DND-41 (cell line): ENCODE data around the gene PTX3.

Experiments used
- EZH2 ChIP-seq: IDR thresholded peaks from 3 replicates; pipeline ENCODE4 v1.6.1; 2012; ENCODE audit warnings: borderline replicate concordance, low read depth, mild to moderate bottlenecking, moderate library complexity, low read length, inconsistent platforms; ENCODE audit not compliant: severe bottlenecking
- TF ChIP-seq, protein P1 (sequence below): IDR thresholded peaks from 2 replicates; pipeline ENCODE4 v1.5.1; 2012; ENCODE audit warnings: borderline replicate concordance, low read length, moderate library complexity, mild to moderate bottlenecking; ENCODE audit not compliant: poor library complexity, severe bottlenecking; ENCODE audit errors: extremely low read depth

DNA sequence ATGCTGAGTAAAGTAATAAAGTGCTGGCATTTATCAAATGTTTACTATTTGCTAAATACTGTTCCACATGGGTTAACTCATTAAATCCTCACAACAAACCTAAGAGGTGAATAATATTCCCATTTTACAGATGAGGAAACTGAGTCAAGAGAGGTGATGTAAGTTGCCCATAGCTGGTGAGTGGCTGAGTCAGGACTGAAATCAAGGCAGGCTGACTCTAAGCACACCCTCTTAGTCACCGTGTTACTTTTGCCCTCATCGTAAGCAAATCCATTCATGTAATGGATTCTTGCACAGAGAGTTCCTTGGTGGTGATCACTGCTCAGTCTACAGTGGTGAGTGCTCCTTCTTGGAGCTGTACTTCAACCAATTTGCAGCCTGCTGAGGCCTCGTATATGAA is 28.9 kb upstream of the PTX3 start:
- TF ChIP-seq, protein P1, sequence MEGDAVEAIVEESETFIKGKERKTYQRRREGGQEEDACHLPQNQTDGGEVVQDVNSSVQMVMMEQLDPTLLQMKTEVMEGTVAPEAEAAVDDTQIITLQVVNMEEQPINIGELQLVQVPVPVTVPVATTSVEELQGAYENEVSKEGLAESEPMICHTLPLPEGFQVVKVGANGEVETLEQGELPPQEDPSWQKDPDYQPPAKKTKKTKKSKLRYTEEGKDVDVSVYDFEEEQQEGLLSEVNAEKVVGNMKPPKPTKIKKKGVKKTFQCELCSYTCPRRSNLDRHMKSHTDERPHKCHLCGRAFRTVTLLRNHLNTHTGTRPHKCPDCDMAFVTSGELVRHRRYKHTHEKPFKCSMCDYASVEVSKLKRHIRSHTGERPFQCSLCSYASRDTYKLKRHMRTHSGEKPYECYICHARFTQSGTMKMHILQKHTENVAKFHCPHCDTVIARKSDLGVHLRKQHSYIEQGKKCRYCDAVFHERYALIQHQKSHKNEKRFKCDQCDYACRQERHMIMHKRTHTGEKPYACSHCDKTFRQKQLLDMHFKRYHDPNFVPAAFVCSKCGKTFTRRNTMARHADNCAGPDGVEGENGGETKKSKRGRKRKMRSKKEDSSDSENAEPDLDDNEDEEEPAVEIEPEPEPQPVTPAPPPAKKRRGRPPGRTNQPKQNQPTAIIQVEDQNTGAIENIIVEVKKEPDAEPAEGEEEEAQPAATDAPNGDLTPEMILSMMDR, result no peak
- TF ChIP-seq EZH2, result no peak
